ENCODE measurements around the gene TAF7L.

- TF ChIP-seq NFIC (IDR thresholded peaks at IDR 0.05; ENCODE audit: low read length) = no peak
- TF ChIP-seq FOXP1 (IDR thresholded peaks at IDR 0.05) = no peak
- TF ChIP-seq FOXP1 (CRISPR knock-in tag; IDR thresholded peaks at IDR 0.05) = no peak
- TF ChIP-seq ZC3H4 (CRISPR knock-in tag; IDR thresholded peaks at IDR 0.05; ENCODE audit: borderline replicate concordance) = no peak
- TF ChIP-seq ZNF468 (CRISPR knock-in tag; IDR thresholded peaks at IDR 0.05) = no peak
- TF ChIP-seq CREB1 (IDR thresholded peaks at IDR 0.05) = no peak
- TF ChIP-seq CREB1 (CRISPR knock-in tag; IDR thresholded peaks at IDR 0.05) = no peak
- TF ChIP-seq CBX2 (IDR thresholded peaks at IDR 0.05; ENCODE audit: low read depth, low read length) = no peak
- no peak for TF ChIP-seq CBX2 (CRISPR knock-in tag; IDR thresholded peaks at IDR 0.05; ENCODE audit: low read depth)
- TF ChIP-seq NR1H2 (CRISPR knock-in tag; IDR thresholded peaks at IDR 0.05; ENCODE audit: borderline replicate concordance, low read depth) = no peak
- TF ChIP-seq ZNF333 (CRISPR knock-in tag; IDR thresholded peaks at IDR 0.05; ENCODE audit: borderline replicate concordance) = no peak
- TF ChIP-seq NRL (CRISPR knock-in tag; IDR thresholded peaks at IDR 0.05; ENCODE audit: borderline replicate concordance) = no peak
- no peak for TF ChIP-seq TEAD2 (CRISPR knock-in tag; IDR thresholded peaks at IDR 0.05)
- no peak for TF ChIP-seq ZBTB44 (CRISPR knock-in tag; IDR thresholded peaks at IDR 0.05)
- no peak for TF ChIP-seq MXI1 (IDR thresholded peaks at IDR 0.05; ENCODE audit: borderline replicate concordance, low read depth, low read length)
- TF ChIP-seq POGK (CRISPR knock-in tag; conservative IDR thresholded peaks at IDR 0.05) = no peak
Measured at GRCh38 chrX:101290957-101291603, at the start of gene TAF7L.

Measured in HepG2 (cell line).